HG02642 (cell line): Measurements from ENCODE around the gene CHRM4.
"Not testable (repeated sequence)": the region's sequence is repeated elsewhere in the genome, so short reads cannot be mapped to it uniquely, and the experiment has no call there.

Experiments
- ATAC-seq: cut with Tn5 transposase; IDR thresholded peaks from one replicate; pipeline ENCODE4 v1.9.1; 2021; ENCODE audit warnings: mild to moderate bottlenecking; ENCODE audit not compliant: unreplicated experiment, poor library complexity

Gene CHRM4

DNA sequence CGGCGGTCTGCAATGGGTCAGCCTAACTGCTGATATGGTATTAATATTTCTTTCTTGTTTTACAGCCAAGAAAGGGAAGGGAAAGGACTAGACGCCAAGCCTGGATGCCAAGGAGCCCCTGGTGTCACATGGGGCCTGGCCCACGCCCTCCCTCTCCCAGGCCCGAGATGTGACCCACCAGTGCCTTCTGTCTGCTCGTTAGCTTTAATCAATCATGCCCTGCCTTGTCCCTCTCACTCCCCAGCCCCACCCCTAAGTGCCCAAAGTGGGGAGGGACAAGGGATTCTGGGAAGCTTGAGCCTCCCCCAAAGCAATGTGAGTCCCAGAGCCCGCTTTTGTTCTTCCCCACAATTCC, 8.2 kb downstream of the CHRM4 start:
- ATAC-seq = no peak

DNA sequence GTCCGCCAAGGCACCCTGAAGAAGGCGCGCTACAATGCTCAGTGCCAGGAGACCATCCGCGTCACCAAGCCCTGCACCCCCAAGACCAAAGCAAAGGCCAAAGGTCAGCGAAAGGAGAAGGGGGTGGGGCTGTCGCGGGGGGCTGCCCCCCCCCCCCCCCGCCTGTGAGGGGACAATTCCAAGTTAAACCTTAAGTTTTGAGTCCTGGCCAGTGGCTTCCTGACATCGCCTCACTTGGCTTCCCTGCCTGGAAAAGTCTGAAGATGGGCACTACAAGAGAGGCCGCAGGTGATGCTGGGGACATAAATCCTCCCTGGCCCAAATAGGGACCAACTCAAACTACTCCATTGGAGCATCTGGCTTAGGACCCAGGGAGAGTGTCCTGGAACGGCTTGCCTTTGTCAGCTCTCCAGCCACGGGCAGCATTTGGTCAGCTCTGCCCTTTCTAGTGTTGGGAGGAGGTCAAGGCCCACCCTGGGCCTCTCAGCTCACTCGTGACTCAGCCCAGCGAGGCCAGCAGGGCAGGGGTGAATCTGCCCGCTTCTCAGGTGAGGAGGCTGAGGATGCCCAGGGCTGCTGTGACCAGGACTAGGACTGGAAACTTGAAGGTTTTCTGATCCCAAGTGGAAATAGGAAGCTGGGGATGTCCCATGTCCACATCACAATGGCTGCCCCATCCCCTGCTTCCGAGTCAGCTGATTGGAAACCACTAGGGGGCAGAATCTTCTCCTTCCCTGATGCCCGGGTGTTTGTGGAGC, 8.8 kb downstream of the CHRM4 start:
- no peak for ATAC-seq

DNA sequence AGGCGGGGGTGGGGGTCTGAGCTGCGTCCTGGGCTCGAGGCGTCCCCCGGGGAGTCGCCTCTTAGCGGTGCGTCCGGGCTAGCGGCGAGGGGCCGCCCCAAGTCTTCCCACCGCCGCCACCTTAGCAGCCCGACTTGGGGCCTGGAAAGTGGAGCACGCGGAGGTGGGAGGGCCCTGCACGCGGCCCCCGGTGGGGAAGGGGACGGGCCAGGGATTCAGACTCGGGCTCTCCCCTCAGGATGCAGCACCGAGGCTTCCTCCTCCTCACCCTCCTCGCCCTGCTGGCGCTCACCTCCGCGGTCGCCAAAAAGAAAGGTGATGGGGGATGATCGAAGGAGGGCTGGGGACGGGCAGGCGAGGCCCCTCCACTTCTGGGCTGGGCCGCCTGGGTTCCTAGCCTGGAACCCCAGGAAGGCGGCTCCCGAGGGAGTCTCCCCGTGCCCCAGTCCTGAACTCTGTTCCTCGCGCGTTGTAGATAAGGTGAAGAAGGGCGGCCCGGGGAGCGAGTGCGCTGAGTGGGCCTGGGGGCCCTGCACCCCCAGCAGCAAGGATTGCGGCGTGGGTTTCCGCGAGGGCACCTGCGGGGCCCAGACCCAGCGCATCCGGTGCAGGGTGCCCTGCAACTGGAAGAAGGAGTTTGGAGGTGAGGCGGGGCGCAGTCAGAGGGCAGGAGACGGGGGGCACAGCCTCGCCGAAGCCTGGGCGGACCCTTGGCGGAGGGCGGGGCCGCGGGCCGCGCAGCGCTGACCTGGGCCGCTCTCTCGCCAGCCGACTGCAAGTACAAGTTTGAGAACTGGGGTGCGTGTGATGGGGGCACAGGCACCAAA, 9.5 kb downstream of the CHRM4 start:
- ATAC-seq = no peak

DNA sequence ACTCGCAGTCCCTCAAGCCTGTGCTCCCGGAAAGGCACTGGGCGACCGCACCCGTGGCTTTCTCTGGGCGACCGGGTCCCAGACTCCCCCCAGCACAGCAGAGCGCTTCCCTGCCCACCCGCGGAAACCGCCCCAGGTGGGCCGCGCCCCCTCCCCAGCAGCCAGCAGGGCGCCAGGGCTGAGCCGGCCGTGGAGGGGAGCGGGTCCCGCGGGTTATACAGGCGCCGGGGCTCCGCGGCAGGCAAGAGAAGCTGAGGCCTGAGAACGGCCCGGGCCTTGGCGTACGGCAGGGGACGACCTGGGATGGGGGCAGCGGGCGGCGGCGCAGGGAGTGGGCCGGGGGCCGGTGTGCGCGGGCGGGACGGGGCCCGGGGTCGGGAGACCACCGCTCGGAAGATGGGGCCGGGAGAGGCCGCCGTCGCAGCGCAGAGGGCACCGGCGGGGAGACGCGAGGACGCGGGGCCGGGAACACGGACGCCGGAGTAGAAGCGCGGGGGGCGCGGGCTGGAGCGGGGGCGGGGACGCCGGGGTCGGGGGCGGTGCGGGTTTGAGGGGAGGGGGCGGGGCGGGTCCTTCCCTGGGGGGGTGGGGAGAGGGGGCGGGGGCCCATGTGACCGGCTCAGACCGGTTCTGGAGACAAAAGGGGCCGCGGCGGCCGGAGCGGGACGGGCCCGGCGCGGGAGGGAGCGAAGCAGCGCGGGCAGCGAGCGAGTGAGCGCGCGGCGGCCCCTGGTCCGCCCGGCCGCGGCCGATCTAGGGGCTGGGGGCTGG, 10.3 kb downstream of the CHRM4 start, which contains the start of gene MDK:
Gene MDK, plus strand, starts transcription at position 622 of the 771 bp plus-strand sequence. CDS start 389 bp downstream, outside the sequence.
- ATAC-seq = peak; percentile 18

DNA sequence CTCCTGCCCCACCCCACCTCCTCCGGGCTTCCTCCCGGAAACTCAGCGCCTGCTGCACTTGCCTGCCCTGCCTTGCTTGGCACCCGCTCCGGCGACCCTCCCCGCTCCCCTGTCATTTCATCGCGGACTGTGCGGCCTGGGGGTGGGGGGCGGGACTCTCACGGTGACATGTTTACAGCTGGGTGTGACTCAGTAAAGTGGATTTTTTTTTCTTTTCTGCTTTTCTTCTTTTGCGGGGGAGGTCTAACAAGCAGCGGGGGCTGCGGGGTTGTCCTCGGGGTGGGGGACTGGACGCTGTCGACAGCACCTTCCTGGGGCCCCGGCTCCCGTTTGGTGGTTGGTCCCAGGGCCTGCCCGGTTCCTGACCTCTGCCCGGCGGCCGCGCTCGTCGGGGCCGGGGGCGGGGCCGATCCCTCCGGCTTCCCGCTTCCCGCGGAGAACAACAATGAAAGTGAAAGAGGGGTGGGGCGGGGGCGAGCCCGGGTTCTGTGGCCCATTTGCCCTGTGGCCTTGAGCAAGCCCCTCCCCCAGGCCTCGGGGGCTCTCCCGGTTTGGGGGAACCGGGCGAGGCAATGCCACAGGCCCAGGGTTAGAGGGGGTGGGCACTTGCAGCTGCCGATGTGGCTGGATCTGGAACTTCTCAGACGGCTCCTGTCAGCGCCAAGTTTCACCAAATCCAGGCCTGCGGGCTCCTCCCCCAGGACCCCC, 11.1 kb downstream of the CHRM4 start:
- peak; percentile 35 for ATAC-seq

DNA sequence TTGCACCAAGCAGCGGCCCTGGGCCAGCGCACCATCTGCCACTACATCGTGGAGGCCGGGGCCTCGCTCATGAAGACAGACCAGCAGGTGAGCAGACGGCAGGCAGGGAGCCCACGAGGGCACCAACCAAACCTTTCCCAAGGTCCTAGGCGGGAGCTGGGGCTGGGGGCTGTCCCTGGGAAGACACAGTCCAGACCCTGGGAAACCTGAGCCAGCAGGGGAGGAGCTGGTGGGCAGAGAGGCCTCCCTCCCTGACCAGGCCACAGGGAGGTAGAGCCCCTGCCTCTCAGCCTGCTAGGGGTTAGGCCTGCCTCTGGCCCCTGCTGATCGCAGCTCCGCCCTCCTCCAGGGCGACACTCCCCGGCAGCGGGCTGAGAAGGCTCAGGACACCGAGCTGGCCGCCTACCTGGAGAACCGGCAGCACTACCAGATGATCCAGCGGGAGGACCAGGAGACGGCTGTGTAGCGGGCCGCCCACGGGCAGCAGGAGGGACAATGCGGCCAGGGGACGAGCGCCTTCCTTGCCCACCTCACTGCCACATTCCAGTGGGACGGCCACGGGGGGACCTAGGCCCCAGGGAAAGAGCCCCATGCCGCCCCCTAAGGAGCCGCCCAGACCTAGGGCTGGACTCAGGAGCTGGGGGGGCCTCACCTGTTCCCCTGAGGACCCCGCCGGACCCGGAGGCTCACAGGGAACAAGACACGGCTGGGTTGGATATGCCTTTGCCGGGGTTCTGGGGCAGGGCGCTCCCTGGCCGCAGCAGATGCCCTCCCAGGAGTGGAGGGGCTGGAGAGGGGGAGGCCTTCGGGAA, 11.9 kb downstream of the CHRM4 start:
- not testable (repeated sequence) for ATAC-seq

DNA sequence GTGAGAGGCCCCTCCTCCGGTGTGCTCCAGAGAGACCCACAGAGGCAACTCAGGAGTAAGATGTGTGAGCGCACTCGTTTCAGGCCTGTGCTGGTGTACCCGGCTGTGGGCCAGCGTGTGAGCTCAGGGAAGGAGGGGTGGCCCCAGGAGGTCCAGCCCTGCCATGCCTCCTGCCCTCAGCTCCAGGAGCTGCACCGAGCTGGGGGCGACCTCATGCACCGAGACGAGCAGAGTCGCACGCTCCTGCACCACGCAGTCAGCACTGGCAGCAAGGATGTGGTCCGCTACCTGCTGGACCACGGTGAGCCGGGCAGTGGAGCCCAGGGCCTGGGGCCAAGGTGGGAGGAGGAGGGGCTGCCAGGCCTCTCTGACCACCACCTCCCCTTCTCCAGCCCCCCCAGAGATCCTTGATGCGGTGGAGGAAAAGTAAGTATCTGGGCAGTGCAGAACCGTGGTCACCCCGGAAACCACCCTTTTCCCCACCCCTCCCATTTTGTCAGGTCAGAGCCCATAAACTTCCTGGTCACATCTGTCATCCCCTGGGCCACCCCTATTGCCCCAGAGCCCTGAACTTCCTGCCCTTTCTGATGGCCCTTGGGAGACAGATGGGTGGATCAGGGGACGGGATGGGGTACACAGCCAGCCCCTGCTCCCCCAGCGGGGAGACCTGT, 12.6 kb downstream of the CHRM4 start:
- no peak for ATAC-seq

DNA sequence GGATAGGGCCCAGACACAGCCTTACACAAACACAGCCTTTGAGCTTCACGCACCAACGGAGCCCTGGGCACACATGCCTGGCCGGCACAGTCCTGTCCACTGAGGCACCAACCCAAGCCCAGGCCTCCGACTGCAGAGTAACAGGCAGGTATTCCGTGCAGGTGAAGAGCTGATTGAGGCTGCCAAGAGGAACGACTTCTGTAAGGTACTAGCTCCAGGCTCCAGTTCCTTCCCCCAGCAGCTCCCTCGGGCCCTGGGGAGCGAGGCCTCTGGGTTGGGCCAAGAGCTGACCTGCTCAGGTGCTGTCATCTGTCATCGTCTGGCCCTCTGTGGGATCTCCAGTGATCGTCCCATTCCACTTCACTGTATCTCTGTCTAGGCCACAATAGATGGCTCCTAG, 13.3 kb downstream of the CHRM4 start:
- ATAC-seq = no peak

DNA sequence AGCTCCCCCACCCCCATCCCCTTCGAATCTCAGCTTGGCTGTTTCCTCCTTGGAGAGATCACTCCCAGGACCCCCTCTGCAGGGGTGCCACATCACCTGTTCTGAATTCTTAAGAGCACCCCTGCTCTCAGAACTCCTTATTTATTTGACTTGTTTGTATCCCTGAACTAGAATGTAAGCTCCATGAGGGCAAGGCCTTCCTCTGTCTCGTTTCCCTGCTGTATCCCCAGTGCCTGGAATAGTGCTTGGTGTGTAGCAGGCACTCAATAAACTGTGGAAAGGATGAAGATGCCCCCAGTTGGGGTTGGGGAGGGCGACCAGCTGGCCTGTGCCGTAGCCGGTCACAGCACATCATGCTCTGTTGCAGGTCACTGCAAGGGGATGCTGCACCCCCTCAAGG, 13.7 kb downstream of the CHRM4 start:
- ATAC-seq = no peak

DNA sequence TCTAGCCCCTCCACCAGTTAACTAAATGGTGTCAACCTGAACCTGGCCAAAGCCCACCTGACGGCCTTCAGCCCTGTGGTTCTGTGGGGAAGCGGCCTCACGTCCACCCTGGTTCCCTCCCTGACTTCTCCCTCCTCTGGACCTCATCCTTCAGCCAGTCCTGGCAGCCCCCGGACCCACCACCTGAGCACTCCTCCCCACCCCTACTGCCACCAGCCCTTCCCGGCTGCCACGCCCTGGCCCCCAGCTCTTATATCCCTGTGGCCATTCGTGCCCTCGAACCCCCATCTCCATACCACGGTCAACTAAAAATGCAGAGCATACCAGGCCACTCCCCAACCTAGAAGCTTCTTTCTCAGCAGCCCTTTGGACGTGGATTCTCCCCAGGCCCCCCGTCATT, 14.3 kb downstream of the CHRM4 start:
- no peak for ATAC-seq

DNA sequence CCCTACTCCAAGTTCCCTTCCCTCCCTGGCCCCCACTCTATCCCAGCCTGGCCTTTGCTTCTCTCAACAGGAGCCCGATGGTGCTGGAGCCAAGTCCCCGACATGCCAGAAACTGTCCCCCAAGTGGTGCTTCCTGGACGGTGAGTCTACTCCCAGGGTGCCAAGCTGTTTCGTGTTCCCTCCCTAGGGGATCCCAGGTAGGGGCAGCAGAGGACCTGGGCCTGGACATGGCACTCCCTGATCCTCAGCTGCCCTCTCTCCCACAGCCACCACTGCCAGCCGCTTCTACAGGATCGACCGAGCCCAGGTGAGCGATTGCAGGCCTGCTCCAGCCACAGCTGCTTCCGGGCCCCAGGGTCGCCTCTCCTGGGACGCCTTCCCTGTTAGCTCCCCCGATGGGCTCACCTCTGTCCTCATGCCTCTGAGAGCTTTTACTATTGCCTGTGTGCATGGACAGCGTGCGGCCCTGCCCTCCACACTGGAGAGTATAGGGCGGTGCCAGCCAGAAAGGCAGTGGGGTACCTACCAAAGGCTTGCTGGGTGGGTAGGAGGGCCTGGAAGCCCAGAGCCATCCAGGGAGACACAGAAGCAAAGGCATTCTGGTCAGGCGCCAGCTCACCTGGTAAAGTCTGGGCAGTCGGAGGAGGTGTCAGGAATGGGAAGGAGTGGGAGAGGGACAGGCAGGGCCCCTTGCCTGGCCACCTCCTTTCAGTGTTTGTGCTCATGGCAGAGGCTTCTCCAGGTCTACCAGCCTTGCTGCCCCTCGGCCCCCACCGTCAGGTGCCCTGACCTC, 15.1 kb downstream of the CHRM4 start:
- ATAC-seq = no peak

DNA sequence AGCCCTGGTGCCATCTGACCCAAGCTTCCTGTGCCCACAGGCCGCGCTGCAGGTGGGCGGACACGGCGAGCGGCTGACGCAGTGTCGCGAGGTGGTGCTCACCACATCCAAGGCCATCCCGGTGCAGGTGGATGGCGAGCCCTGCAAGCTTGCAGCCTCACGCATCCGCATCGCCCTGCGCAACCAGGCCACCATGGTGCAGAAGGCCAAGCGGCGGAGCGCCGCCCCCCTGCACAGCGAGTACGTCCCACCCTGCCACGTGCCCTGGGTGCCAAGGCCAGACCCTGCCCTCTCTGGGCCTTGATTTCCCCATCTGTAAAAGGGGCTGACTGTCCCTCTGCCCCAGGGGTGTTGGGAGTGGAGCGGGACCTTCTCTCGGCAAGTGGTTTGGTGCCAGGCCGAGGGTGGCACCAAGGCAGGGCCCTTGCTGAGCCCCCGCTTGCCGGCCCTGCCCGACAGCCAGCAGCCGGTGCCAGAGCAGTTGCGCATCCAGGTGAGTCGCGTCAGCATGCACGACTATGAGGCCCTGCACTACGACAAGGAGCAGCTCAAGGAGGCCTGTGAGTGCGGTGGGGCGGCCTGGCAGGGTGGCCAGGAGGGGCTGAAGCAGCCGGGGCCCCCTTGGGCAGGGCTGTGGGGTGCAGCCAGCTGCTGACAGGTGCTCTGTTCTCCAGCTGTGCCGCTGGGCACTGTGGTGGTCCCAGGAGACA, 16.0 kb downstream of the CHRM4 start:
- ATAC-seq = no peak

DNA sequence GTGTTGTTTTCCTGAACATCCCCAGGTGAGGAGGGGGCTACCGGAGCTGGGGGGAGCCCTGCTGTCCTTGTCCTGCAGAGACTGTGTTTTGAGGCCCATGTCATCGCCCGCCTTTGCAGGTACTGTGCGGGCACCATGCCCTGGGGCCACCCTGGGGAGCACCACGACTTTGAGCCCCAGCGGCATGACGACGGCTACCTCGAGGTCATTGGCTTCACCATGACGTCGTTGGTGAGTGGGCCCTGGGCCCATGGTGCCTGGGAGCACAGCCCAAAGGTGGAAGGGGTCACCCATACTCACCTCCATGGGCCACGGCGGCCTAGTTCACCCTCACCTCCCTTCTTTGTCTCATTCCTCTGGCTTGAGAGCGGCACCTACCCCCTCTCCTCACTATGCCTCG, 16.8 kb downstream of the CHRM4 start:
- ATAC-seq = no peak

DNA sequence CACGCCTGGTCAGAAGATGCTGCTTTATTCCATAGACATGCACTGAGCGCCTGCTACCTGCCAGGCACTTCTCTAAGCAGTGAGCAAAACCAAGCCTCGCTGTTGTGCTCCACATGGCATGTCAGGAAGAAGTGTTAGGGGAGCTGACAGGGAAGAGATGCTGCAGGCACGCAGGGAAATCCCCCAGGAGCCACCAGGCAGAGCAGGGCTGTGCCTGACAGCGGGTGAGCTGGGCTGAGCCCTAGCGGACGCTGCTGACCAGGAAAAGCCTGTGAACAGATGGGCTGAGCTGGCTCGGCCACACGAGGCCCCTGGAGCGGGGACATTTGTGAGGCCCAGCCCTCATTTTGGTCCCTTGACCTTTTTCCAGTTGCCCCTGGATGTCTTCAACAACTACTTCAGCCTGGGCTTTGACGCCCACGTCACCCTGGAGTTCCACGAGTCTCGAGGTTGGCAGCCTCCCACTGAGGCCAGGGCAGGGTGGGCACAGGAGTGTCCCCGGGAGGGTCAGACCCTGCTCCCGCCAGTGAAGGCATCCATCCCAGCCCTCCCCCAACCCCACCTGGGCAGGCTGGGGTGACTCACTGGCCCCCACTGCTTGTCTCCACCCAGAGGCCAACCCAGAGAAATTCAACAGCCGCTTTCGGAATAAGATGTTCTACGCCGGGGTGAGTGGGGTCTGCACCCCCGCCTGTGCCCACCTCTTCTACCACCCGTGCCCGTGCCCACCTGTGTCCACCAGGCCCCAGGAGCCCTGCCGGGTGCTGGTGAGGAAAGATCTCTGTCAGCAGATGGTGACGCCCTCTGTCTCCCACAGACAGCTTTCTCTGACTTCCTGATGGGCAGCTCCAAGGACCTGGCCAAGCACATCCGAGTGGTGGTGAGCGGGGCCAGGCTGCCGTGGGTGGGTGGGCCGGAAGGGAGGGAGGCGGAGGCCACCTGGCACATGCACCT, 17.5 kb downstream of the CHRM4 start:
- no peak for ATAC-seq

DNA sequence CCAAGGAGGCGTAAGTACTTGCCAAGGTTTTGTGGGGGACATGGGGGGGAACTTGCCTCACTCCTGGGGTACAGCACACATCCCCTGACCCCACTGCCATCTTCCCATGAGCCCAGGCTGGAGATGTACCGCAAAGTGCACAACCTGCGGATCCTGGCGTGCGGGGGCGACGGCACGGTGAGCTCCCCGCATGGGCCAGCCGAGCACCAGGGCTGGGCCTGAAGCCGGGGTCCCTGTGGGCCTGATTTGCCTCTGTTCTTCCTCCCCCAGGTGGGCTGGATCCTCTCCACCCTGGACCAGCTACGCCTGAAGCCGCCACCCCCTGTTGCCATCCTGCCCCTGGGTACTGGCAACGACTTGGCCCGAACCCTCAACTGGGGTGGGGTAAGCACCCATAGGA, 19.1 kb downstream of the CHRM4 start:
- ATAC-seq = not testable (repeated sequence)

DNA sequence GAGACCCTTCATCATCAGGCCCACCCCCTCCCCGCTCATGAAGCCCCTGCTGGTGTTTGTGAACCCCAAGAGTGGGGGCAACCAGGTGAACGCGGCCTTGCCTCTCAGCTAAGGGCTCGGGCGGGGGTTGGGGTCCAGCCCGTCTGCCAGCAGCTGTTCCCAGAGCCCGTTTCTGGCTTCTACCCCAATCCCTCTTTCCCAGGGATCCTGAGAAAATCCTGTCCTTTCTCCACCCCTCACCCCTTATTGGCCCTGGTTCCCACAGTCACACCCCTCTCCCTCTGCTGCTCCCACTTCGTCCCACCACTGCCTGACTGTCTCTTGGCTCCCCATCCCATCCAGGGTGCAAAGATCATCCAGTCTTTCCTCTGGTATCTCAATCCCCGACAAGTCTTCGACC, 19.5 kb downstream of the CHRM4 start:
- no peak for ATAC-seq
